Measurements from ENCODE around the gene ATP2C2.
"Not testable (repeated sequence)": the region's sequence is repeated elsewhere in the genome, so short reads cannot be mapped to it uniquely, and the experiment has no call there.

Gene ATP2C2, protein sequence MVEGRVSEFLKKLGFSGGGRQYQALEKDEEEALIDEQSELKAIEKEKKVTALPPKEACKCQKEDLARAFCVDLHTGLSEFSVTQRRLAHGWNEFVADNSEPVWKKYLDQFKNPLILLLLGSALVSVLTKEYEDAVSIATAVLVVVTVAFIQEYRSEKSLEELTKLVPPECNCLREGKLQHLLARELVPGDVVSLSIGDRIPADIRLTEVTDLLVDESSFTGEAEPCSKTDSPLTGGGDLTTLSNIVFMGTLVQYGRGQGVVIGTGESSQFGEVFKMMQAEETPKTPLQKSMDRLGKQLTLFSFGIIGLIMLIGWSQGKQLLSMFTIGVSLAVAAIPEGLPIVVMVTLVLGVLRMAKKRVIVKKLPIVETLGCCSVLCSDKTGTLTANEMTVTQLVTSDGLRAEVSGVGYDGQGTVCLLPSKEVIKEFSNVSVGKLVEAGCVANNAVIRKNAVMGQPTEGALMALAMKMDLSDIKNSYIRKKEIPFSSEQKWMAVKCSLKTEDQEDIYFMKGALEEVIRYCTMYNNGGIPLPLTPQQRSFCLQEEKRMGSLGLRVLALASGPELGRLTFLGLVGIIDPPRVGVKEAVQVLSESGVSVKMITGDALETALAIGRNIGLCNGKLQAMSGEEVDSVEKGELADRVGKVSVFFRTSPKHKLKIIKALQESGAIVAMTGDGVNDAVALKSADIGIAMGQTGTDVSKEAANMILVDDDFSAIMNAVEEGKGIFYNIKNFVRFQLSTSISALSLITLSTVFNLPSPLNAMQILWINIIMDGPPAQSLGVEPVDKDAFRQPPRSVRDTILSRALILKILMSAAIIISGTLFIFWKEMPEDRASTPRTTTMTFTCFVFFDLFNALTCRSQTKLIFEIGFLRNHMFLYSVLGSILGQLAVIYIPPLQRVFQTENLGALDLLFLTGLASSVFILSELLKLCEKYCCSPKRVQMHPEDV

DNA sequence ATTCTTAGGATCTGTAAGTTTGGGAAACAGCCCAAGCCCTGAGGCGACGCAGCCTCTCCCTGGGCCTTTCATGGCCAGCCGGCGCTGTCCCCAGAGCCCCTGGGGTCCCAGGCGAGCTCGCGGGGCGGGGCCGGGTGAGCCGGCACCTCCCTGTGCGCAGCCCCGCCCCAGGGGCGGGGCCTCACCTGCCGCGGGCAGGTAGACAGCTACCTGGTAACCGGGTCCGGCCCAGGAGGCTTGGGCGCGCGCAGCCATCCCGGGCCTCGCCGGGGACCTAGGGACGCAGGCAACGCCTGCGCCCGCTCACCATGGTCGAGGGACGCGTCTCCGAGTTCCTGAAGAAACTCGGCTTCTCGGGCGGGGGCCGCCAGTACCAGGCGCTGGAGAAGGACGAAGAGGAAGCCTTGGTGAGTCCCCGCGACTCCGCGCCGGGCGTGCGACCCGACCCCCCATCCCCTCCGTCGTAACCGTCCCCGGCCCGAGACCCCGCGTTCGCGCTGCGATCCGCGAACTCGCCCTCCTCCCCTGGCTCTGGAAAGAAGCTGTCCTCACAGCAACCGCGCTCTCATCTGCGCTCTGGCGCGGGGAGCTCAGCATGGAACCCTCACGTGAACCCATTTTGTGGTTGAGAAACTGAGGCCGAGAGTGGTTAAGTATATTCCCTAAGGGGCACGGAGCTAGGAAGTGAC lies at the start of gene ATP2C2:
Gene ATP2C2, plus strand, starts transcription at position 231 of the 689 bp plus-strand sequence. Its CDS starts 78 bp downstream, at position 309.
- no peak for DNase-seq

DNA sequence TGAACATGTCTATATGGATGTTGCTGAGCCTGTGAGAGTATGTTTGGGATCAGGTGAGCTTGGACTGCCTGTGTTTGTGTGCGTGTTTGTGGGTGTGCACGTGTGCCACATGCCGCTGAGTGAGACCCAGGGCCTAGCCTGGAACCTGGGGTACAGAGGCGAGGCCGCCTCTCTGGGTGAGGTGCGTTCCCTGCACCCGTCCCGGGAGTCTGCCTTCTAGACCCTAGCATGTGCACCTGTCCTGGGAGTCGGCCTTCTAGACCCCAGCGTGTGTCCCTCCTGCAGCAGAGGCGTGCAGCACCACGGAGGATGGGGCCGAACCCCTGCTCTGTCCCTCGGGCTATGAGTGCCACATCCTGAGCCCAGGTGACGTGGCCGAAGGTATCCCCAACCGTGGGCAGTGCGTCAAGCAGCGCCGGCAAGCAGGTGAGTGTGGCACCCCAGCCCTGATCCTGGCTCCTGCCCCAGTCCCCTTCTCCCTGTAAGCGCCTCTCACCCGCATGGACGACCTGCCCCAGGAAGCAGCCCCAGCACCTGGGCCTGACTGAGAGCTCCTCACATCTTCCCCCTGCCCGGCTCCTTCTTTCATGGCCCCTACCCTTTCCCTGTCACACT lies 49.1 kb upstream of the ATP2C2 start:
- DNase-seq = no peak

DNA sequence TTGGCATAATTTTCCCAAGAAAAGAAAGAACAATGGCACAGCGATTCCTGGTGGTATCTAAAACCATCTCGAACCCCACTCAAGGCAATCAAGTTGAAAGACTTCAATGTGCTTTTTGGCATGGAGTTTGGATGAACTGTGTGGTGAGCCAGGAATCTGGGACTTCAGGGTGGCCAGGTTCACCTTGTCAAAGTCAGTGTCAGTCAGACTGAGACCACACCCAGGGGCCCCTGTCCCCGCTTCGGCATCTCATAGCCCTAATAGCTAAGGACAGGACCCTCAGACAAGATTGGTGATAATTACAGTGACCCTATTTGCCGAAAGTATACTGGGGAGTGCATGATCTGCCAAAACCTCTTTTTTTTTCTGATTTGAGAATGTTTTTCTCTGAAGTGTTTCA lies 47.8 kb upstream of the ATP2C2 start:
- no peak for DNase-seq

- no peak for DNase-seq
Measured at GRCh38 chr16:84321932-84322331, 46.4 kb upstream of the ATP2C2 start.

GRCh38 chr16:84322749-84323148 lies 45.6 kb upstream of the ATP2C2 start:
- no peak for DNase-seq

- DNase-seq = no peak
Measured at GRCh38 chr16:84323606-84324005, 44.7 kb upstream of the ATP2C2 start.

- no peak for DNase-seq
Measured at GRCh38 chr16:84324434-84325262, 43.7 kb upstream of the ATP2C2 start.

DNA sequence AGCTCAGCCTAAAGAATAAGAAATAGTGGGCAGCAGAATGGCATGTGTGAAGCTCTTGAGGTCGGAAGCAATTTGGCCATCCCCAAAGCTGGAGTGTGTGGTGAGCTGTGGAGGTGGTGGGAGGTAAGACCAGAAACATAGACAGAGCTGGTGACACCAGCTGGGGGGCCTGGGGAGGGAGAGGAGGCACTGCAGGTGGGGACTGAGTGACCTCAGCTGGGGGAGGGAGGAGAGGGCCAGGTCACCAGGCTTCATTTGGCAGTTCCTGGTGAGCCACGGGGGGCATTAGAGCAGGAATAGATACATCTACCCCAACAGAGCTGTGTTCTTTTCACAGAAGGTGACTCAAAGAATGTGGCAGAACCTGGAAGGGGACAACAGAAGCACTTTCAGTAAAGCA lies 41.8 kb upstream of the ATP2C2 start:
- DNase-seq = no peak

DNA sequence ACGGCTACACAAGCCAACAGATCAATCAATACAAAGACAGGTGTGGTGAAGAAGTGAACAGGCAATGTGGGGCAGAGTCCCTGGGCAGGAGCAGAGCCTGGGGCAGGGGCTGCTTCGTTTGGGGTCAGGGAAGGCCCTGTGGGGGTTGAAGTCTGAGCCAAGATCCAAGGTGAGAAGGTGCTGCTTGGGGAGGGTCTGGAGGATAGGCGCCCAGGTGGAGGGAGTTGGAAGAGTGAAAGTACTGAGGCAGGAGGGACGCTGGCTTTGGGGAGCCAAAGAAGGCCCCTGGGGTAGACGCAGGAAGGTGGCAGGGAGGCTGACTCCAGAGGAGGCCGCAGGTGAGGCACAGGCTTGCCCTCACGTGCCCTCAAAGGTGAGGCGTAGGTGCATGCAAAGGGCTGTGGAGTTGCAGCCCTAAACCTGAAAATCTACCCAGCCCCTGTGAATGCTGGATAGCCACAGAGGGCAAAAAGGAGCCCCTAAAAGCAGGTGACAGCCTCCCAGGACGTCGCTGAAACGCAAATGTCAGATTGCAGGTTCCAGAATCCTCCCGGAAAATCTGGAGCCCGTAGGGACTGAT lies 40.3 kb upstream of the ATP2C2 start:
- DNase-seq = no peak

GRCh38 chr16:84329016-84329415 lies 39.3 kb upstream of the ATP2C2 start:
- DNase-seq = no peak

DNA sequence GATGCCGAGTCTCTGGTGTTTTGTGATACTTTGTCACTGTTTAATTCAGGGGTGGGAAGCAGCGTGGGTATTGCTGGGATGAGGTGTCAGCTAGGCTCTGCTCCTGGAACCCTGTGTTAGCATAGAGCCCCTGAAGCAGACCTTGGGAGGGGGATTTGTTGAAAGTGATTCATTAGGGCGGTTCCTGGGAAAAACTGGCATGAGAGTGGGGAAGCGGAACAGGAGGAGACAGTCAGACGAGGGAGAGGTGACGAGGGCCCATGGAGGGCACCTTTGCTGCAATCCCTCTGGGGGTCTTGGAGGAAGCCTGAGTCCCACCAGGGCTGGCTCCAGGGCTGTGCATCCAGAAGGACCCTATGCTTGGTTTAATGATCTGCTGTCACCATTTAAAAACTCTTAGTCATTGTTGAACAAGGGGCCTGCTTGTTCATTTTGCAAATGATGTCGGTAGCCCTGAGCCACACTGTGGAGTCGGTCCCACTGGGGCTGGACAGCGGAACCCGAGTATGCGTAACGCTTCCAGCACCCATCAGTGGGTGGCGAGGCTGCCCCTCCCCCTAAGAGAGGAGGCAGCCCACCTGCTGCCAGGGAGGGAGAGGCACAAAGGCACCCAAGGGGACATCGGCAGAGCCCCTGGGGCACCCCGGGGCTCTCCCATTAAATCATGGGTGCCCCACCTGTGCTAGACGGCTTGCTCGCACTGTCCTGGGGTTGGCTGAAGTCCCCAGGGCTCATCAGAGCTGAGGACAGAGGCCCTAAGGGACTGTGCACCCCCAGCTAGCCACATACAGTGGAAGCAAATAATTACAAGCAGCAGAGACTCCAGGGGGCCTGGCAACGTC lies 38.3 kb upstream of the ATP2C2 start:
- DNase-seq = no peak

DNA sequence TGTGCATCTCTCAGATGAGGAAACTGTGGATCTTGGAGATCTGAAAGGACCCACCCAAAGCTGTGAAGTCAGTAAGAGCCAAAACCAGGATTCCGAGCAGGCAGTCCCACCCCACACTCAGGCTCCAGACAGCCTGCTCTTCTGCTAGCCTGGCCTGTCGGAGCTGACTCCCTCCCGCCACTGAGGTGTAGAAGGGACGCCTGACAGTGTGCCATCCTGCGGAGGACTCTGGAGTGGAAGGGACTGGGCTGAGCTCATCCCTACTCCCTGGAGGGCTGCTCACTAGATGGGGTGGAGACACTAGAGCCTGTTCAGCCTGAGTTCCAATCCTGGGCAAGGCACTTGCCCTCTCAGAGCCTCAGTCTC lies 37.7 kb upstream of the ATP2C2 start:
- no peak for DNase-seq

DNA sequence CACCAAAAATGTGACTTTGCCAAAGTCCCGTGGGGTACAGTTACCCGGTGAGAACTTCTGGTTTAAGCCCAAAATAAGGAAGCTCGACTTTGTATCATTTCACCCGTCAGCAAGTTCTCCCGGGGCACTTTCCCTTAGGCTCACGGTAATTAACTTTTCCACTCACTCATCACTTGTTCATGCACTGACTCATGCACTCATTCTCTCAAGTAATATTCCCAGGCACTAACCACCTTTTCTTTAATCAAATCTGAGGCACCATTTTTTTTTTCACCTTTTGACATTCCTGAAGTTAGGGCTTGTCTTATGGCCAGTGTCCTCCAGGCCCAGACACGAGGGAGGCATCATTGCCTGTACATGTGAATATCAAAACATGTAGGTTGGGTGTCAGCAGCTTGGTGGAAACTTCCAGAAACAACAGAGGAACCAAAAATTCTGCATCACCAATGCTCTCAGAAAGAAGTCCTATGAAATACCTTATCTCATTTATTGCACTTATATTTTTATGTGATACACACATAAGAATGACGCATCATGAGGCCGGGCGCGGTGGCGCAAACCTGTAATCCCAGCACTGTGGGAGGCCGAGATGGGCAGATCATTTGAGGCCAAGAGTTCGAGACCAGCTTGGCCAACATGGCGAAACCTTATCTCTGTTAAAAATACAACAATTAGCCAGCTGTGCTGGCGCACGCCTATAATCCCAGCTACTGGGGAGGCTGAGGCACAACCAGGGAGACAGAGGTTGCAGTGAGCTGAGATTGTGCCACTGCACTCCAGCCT lies 36.1 kb upstream of the ATP2C2 start:
- no peak for DNase-seq

- DNase-seq = no peak
Measured at GRCh38 chr16:84332975-84333684, 35.2 kb upstream of the ATP2C2 start.

GRCh38 chr16:84334058-84334457 lies 34.3 kb upstream of the ATP2C2 start:
- no peak for DNase-seq

DNA sequence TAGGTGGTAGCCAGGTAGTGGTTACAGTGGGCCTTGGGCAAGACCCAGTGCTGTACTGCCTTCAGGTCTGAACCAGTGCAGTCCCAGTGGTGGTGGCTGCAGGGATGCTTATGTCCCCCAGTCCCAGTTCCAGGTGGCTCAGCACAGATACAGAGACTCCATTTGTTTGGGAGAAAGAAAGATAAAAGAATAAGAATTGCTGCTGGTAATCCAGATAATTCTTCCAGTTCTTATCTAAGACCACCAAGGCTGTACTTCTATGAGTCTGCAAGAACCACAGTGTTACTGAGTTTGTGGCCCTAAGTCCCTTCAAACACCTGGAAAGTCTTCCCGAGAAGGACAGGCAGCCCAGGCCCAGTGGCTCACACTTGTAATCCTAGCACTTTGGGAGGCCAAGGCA lies 33.9 kb upstream of the ATP2C2 start:
- no peak for DNase-seq

GRCh38 chr16:84337236-84337635 lies 31.1 kb upstream of the ATP2C2 start:
- DNase-seq = not testable (repeated sequence)

GRCh38 chr16:84339311-84339710 lies 29.0 kb upstream of the ATP2C2 start:
- no peak for DNase-seq

DNA sequence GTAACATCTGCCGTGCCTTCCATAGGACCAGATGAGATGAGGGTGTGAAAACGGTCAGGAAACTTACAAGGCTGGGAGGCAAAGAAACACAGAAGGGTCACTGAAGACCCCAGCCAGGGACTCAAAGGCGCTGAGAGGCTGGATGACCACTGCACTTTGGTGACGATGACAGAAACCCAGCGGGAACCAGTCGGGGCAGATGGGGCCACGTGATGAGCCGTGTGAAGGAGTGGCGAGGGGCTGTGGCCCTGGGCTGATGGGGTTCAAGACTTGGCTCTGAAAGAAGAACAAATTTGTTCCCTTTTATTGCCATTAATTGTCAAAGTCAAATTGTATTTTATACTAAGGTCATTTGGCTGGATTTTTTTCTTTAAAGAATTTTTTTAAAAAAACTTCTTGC lies 28.6 kb upstream of the ATP2C2 start:
- no peak for DNase-seq
